BLaER1 (cell line): ENCODE results near the gene NUB1.
"Not testable (repeated sequence)": the region's sequence is repeated elsewhere in the genome, so short reads cannot be mapped to it uniquely, and the experiment has no call there.

Experiments used
- H3K27ac ChIP-seq: shearing (Covaris generic); formaldehyde crosslinking; 2 replicates; pipeline ENCODE4 v1.8.1; 2022
- H3K27me3 ChIP-seq: shearing (Covaris generic); formaldehyde crosslinking; 2 replicates; pipeline ENCODE4 v1.8.1; 2022
- H3K36me3 ChIP-seq: shearing (Covaris generic); formaldehyde crosslinking; 2 replicates; pipeline ENCODE4 v1.8.1; 2022
- H3K4me1 ChIP-seq: shearing (Covaris generic); formaldehyde crosslinking; 2 replicates; pipeline ENCODE4 v1.8.1; 2022
- H3K4me2 ChIP-seq: shearing (Covaris generic); formaldehyde crosslinking; 2 replicates; pipeline ENCODE4 v1.8.1; 2022
- H3K4me3 ChIP-seq: shearing (Covaris generic); formaldehyde crosslinking; 2 replicates; pipeline ENCODE4 v1.8.1; 2022
- H3K9ac ChIP-seq: shearing (Covaris generic); formaldehyde crosslinking; 2 replicates; pipeline ENCODE4 v1.8.1; 2022
- H3K9me3 ChIP-seq: shearing (Covaris generic); formaldehyde crosslinking; 2 replicates; pipeline ENCODE4 v1.8.1; 2022
- H4K20me1 ChIP-seq: shearing (Covaris generic); formaldehyde crosslinking; 2 replicates; pipeline ENCODE4 v1.8.1; 2022
- Cebpa-rat ChIP-seq: shearing (Covaris generic); IDR thresholded peaks from 2 replicates; pipeline ENCODE4 v1.8.1; 2022

NUB1 gene

GRCh38 chr7:151341357-151342101 lies at the start of gene NUB1:
Gene NUB1, plus strand, starts transcription at chr7:151341812. Its CDS starts 3,538 bp downstream, at chr7:151345350.
- peak within 1 kb of the TSS; percentile 92 for H3K4me3 ChIP-seq
- peaks cover 26% of the 10 kb centered on the region for H3K36me3 ChIP-seq
- no peaks in the 10 kb centered on the region for H3K9me3 ChIP-seq
- TF ChIP-seq Cebpa-rat, result no peak
- peaks cover 39% of the 10 kb centered on the region for H3K4me1 ChIP-seq
- H3K27me3 ChIP-seq, result no peaks in the 10 kb centered on the region
- peaks cover 7% of the 10 kb centered on the region; the same call in 1 of the 2 replicates for H4K20me1 ChIP-seq
- H3K27ac ChIP-seq, result peak within 1 kb of the TSS; percentile 68
- H3K4me2 ChIP-seq, result peak within 1 kb of the TSS; percentile 69
- H3K9ac ChIP-seq, result peak within 1 kb of the TSS; percentile 80

- Histone ChIP-seq H3K36me3 (no peaks in the 10 kb centered on the region), H3K27ac (no peak overlapping the region), H4K20me1 (no peaks in the 10 kb centered on the region), H3K4me3 (no peak overlapping the region), H3K27me3 (no peaks in the 10 kb centered on the region), H3K9ac (no peak overlapping the region), H3K9me3 (peaks cover 14% of the 10 kb centered on the region), H3K4me1 (no peaks in the 10 kb centered on the region), H3K4me2 (no peak overlapping the region)
- TF ChIP-seq Cebpa-rat, result no peak
These were observed 48.8 kb upstream of the NUB1 start for GRCh38 chr7:151292850-151293249.

GRCh38 chr7:151296202-151296992 lies 45.2 kb upstream of the NUB1 start:
- no peaks in the 10 kb centered on the region for H3K36me3 ChIP-seq
- TF ChIP-seq Cebpa-rat, result no peak
- H3K4me2 ChIP-seq, result no peak overlapping the region
- no peak overlapping the region for H3K9ac ChIP-seq
- peaks cover 14% of the 10 kb centered on the region for H3K9me3 ChIP-seq
- H3K4me3 ChIP-seq, result no peak overlapping the region
- H3K27ac ChIP-seq, result no peak overlapping the region
- no peaks in the 10 kb centered on the region for H3K27me3 ChIP-seq
- H3K4me1 ChIP-seq, result no peaks in the 10 kb centered on the region
- H4K20me1 ChIP-seq, result no peaks in the 10 kb centered on the region

- no peaks in the 10 kb centered on the region for H3K36me3 ChIP-seq
- peaks cover 6% of the 10 kb centered on the region; the same call in 1 of the 2 replicates for H3K27me3 ChIP-seq
- H3K9ac ChIP-seq, result no peak overlapping the region
- no peak overlapping the region for H3K27ac ChIP-seq
- H3K4me3 ChIP-seq, result no peak overlapping the region
- H3K9me3 ChIP-seq, result peaks cover 14% of the 10 kb centered on the region
- no peaks in the 10 kb centered on the region; the same call in 1 of the 2 replicates for H3K4me1 ChIP-seq
- H3K4me2 ChIP-seq, result no peak overlapping the region
- H4K20me1 ChIP-seq, result no peaks in the 10 kb centered on the region
- no peak for TF ChIP-seq Cebpa-rat
These were observed 42.8 kb upstream of the NUB1 start for GRCh38 chr7:151298765-151299164.

GRCh38 chr7:151299530-151299929 lies 42.1 kb upstream of the NUB1 start:
- no peak for TF ChIP-seq Cebpa-rat
- Histone ChIP-seq H3K9me3 (peaks cover 14% of the 10 kb centered on the region), H3K36me3 (no peaks in the 10 kb centered on the region), H4K20me1 (no peaks in the 10 kb centered on the region), H3K27me3 (peaks cover 7% of the 10 kb centered on the region; the same call in 1 of the 2 replicates), H3K27ac (no peak overlapping the region), H3K9ac (no peak overlapping the region), H3K4me1 (no peaks in the 10 kb centered on the region; the same call in 1 of the 2 replicates), H3K4me3 (no peak overlapping the region), H3K4me2 (no peak overlapping the region)

- Histone ChIP-seq H3K27ac (no peak overlapping the region), H3K27me3 (peaks cover 7% of the 10 kb centered on the region; the same call in 1 of the 2 replicates), H3K36me3 (no peaks in the 10 kb centered on the region), H3K4me1 (no peaks in the 10 kb centered on the region; the same call in 1 of the 2 replicates), H3K4me2 (no peak overlapping the region), H3K9me3 (peaks cover 14% of the 10 kb centered on the region), H3K9ac (no peak overlapping the region), H4K20me1 (no peaks in the 10 kb centered on the region), H3K4me3 (no peak overlapping the region)
- no peak for TF ChIP-seq Cebpa-rat
These were observed 41.5 kb upstream of the NUB1 start for GRCh38 chr7:151299940-151300645.

- Histone ChIP-seq H3K36me3 (no peaks in the 10 kb centered on the region), H3K27me3 (peaks cover 7% of the 10 kb centered on the region; the same call in 1 of the 2 replicates), H4K20me1 (no peaks in the 10 kb centered on the region), H3K4me3 (no peak overlapping the region), H3K4me1 (no peaks in the 10 kb centered on the region; the same call in 1 of the 2 replicates), H3K4me2 (no peak overlapping the region), H3K9me3 (peaks cover 3% of the 10 kb centered on the region), H3K9ac (no peak overlapping the region), H3K27ac (no peak overlapping the region)
- no peak for TF ChIP-seq Cebpa-rat
These were observed 39.8 kb upstream of the NUB1 start for GRCh38 chr7:151301471-151302462.

- not testable (repeated sequence) for H3K27me3 ChIP-seq, H3K4me2 ChIP-seq, H3K4me1 ChIP-seq, H3K36me3 ChIP-seq, H3K9me3 ChIP-seq, H3K27ac ChIP-seq, H3K9ac ChIP-seq, H3K4me3 ChIP-seq, H4K20me1 ChIP-seq
These were observed 37.4 kb upstream of the NUB1 start for GRCh38 chr7:151304251-151304650.

GRCh38 chr7:151304856-151305255 lies 36.8 kb upstream of the NUB1 start:
- Histone ChIP-seq H3K4me2 (no peak overlapping the region), H3K36me3 (no peaks in the 10 kb centered on the region), H3K9me3 (no peaks in the 10 kb centered on the region), H3K4me3 (no peak overlapping the region), H3K27ac (no peak overlapping the region), H3K27me3 (peaks cover 7% of the 10 kb centered on the region; the same call in 1 of the 2 replicates), H3K4me1 (no peaks in the 10 kb centered on the region; the same call in 1 of the 2 replicates), H4K20me1 (no peaks in the 10 kb centered on the region), H3K9ac (no peak overlapping the region)
- no peak for TF ChIP-seq Cebpa-rat
